HG02588 (cell line): ENCODE data around the gene ATP6V0A1.
"Not testable (repeated sequence)": the region's sequence is repeated elsewhere in the genome, so short reads cannot be mapped to it uniquely, and the experiment has no call there.

Experiments used
- ATAC-seq: cut with Tn5 transposase; IDR thresholded peaks from one replicate; pipeline ENCODE4 v1.9.1; 2021; ENCODE audit warnings: mild to moderate bottlenecking, moderate library complexity; ENCODE audit not compliant: unreplicated experiment

ATP6V0A1 gene

DNA sequence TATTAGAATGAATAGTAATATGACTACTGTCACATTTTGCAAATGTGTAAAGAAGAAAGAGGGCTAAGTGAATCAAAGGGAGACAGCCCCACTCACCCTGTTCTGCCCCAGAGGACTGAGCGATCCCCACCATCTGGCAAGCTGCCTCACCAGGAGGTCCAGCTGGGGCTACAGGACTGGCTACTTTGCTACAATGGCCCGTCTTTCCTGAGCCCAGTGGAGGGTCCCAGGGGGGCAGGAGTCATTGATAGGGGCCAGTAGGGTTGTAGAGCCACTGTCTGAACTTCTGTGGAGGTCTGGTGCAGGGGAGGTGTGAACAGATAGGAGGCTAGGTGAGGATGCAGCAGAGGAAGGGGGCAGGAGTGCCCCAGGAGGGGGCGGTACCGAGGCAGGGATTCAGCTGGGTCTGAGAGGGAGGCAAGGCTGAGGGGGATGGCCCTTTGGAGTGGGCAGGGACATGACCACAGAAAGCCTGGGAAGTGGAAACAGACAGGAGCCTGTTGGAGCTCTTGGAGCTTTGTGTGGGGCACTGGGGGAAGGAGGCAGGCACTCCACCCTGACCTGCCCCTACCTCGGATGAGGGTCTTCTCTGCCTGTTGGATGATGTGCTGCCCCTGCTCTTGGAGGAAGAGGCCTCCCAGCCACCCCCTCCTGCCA lies 97.4 kb downstream of the ATP6V0A1 start:
- ATAC-seq, result not testable (repeated sequence)

DNA sequence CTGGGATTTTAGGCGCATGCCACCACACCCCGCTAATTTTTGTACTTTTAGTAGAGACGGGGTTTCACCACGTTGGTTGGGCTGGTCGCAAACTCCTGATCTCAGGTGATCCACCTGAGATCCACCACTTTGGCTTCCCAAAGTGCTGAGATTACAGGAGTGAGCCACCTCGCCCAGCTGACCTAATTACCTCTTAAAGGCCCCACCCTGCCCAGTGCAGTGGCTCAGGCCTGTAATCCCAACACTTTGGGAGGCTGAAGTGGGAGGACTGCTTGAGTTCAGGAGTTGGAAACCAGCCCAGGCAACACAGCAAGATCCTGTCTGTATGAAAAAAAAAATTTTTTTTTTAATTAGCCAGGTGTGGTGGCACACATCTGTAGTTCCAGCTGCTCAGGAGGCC lies 100.4 kb downstream of the ATP6V0A1 start:
- no peak for ATAC-seq

DNA sequence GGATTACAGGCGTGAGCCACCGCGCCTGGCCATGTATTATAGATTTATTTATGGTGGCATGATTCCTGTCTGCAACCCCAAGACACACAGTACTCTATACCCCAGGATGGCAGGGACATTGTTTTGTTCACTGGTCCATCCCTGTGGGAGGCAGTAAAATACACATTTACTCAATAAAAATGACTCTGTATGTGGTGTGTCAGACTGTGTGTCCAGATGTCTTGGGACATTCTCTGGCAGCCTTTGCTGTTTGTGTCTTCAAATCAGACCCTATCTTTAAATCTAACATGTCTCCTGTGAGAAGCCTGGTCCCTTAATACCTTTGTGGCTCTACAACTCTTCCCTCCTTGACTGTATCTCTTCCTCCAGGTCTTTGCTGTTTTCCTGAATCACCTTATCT lies 101.6 kb downstream of the ATP6V0A1 start:
- no peak for ATAC-seq

DNA sequence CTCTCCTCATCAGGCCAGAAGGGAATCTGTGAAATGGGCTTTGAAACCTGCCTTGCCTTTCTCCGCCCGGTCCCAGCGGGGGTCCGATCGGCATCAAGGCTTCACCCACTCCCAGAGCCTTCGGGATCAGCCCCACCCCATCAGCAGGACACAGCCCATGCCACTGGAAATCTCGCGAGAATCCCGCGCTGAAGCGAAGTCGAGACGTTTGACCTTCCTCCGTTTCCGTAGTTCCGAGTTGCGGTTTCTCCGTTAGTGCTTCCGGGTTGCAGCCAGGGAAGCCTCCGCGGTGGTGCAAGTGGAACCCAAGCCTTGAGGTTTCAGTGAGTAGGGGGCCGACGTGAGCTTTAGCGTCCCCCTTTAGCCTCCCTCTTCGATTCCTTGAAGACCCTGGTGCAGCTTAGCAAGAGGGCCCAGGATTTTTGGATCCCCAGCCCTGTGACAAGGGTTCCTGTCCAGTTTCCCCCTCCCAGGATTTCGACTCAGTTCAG lies 103.3 kb downstream of the ATP6V0A1 start, which contains the start of gene COASY:
Gene COASY (plus strand): TSS at position 252 of the 491 bp plus-strand sequence. CDS start 475 bp downstream, outside the sequence.
- peak; percentile 52 for ATAC-seq

DNA sequence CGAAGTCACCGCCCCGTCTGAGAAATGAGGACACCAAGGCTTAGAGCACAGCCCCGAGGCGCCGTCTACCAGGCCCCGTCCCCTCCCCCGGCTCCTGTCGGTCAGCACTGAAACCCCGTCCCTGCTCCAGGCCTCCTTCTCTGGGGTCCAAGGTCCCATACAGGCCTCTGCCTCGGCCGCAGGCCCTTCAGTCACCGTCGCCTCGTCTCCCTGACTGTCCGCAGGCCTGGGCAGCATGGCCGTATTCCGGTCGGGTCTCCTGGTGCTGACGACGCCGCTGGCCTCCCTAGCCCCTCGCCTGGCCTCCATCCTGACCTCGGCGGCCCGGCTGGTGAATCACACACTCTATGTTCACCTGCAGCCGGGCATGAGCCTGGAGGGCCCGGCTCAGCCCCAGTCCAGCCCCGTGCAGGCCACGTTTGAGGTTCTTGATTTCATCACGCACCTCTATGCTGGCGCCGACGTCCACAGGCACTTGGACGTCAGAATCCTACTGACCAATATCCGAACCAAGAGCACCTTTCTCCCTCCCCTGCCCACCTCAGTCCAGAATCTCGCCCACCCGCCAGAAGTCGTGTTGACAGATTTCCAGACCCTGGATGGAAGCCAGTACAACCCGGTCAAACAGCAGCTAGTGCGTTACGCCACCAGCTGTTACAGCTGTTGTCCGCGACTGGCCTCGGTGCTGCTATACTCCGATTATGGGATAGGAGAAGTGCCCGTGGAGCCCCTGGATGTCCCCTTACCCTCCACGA lies 103.9 kb downstream of the ATP6V0A1 start:
- ATAC-seq, result no peak

DNA sequence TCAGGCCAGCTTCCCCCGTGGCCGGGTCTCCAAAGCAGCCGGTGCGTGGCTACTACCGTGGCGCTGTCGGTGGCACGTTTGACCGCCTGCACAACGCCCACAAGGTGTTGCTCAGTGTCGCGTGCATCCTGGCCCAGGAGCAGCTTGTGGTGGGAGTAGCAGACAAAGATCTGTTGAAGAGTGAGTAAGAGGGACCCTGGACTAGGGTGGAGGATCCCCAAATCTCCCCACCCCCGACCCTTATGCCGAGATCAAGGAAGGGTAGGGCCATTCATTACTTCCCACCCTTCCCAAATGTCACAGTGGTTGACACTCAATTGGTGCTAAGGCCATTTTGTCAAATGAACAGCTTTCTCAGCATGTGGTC lies 104.4 kb downstream of the ATP6V0A1 start:
- no peak for ATAC-seq

DNA sequence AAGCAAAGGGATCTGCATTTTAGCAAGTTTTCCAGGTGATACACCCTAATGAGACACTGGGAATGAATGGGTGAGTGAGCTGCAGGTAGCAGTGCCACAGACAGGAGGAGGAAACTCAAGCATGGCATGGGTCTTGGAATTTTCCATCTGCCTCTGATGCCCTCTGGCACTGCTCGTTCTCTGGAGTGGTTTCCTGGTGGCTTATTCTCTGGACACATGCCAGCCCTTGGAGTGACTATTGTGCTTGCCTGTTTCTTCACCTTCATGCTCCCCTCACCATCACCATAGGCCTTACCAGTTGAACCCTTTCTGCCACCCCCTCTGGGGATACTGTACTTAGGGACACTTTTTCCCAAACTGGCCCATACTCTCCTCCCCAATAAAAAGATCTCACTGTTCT lies 104.9 kb downstream of the ATP6V0A1 start:
- ATAC-seq, result no peak

DNA sequence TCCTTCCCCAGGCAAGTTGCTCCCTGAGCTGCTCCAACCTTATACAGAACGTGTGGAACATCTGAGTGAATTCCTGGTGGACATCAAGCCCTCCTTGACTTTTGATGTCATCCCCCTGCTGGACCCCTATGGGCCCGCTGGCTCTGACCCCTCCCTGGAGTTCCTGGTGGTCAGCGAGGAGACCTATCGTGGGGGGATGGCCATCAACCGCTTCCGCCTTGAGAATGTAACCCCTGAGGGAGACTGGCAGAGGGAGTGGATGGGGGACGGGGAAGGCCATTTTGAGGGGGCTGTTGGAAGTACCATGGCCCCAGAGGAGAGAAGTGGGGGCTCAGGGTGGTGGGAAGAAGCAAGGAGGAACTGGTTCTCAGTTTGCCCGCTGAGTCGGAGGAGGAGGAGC lies 105.3 kb downstream of the ATP6V0A1 start:
- ATAC-seq, result no peak

DNA sequence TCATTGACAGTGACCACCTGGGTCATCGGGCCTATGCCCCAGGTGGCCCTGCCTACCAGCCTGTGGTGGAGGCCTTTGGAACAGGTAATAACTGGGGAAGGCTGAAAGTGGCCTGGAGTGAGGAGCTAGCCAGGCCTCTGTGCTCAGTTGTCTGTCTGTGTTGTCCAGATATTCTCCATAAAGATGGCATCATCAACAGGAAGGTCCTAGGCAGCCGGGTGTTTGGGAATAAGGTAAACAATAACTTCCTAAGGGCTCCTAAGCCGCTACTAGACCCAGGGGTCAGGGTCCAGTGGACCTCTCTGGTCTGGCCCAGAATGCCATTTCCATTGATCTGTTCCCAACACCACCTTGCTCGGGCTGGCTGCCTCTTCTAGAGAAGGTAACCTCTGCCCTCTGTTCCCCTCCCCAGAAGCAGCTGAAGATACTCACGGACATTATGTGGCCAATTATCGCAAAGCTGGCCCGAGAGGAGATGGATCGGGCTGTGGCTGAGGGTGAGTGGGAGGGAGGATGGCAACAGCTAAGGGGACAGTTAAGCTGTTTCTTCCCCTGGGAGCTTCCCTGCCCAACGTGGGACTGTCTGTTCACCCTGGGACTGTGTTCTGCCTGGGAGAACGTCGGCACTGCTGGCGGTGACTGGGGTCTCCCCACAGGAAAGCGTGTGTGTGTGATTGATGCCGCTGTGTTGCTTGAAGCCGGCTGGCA lies 106.3 kb downstream of the ATP6V0A1 start:
- no peak for ATAC-seq

DNA sequence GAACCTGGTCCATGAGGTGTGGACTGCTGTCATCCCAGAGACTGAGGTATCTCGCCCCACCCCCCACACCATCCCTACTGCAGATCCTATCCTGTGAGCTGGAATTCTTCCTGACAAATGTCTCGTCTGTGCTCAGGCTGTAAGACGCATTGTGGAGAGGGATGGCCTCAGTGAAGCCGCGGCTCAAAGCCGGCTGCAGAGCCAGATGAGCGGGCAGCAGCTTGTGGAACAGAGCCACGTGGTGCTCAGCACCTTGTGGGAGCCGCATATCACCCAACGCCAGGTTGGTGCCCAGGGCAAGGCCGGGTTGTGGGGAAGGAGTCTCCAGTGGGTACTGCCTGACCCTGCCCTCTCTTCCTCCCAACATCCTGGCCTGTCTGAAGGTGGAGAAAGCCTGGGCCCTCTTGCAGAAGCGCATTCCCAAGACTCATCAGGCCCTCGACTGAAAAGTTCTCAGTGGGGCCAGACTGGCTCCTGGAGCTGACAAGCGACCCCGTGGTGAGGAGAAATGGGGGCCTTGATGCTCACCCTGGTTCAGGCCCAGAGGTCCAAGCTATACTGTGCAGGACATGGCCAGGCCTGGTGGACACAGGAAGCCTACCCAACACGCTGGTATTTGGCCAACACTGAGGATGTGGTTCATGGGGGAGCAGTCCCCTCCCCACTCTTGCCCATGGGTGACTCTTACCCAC lies 107.0 kb downstream of the ATP6V0A1 start:
- no peak for ATAC-seq

DNA sequence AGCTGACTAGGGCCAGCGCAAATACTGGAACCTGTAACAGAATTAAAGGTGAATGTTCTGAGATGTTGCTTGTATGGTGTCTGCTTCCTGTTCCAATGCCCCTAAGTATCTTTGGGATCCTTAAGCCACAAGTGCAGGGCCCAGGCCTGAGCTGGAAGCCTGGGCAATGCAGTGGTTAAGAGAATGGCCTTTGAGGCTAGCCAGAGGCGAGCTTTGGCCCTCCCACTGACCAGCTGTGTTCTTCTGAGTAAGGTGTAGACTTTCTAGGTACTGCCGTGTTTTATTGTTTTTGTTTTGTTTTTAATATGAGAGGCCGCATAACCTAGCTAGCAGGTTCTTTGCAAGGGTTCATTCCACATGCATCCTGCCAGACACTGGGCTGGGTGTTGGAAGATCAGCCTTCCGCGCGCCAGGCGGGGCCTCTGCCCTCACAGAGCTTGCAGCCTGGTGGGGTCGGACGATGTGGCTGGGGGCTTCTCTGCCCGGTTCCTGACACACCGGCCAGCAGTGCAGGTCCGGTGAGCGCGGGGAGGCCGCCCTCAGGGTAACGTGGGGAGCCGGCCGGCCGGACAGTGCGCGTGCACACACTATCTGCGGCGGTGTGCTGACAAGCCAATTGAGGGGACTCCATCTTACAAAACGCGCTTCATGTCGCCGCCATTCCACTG lies 107.7 kb downstream of the ATP6V0A1 start:
- no peak for ATAC-seq

DNA sequence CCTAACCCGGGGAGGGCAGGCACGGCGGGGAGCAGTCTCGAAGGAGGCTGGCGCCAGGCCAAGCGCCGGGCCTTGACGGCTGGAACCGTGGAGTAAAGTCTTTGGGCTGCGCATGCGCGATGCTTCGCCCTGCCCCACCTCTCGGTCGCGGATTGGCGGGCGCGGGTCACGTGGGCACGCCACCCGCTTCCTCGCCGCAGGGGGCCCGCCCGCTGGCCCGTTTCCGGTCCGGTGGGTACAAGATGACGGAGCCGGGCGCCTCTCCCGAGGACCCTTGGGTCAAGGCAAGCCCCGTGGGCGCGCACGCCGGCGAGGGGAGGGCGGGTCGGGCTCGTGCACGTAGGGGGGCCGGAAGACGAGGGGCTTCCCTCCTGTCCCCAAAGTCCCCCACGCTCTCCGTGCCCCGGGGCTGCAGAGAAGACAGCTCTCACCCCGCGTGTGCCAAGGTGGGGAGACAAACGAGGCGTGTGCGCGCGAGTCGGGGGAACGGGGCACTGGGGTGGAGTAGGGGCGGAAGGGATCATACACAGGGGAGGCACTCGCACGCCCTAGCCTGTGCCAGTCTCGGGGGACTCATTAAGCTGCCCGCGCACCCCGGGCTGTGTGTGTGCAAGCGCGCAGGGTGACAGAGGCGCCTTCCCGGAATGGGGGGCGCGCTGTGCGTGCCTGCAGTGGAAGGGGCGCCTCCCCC lies 108.3 kb downstream of the ATP6V0A1 start, which contains the start of gene MLX:
Gene MLX (plus strand): TSS at position 218 of the 691 bp plus-strand sequence. CDS start 25 bp downstream, at position 243.
- ATAC-seq, result peak; percentile 60

DNA sequence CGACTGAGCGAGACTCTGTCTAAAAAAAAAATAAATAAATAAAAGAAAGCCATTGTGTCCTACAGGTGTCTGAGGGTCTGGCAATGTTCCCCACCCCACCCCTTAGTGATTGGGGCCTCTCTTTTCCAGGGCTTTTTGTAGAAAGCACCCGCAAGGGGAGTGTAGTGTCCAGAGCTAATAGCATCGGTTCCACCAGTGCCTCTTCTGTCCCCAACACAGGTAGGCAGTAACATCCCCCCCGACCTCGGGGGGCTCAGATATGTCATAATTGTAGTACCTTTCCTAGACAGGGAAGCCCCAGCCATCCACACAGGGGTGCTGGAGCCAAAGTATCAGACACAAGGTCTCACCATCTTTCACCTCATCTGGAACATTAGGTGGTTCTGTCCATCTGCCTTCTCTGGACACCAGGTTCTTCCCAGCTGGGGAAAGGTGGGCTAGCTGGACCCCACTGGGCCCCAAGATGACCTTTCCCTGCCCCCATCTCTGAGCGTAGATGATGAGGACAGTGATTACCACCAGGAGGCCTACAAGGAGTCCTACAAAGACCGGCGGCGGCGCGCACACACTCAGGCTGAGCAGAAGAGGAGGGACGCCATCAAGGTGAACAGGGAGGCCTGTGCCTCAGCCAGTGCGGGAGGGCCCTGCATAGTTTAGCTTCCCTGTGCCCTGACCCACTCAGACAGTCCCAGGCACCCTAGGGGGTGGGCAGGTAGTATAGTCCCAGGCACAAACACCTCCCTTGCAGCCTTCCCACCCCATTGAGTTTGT lies 109.8 kb downstream of the ATP6V0A1 start:
- no peak for ATAC-seq

DNA sequence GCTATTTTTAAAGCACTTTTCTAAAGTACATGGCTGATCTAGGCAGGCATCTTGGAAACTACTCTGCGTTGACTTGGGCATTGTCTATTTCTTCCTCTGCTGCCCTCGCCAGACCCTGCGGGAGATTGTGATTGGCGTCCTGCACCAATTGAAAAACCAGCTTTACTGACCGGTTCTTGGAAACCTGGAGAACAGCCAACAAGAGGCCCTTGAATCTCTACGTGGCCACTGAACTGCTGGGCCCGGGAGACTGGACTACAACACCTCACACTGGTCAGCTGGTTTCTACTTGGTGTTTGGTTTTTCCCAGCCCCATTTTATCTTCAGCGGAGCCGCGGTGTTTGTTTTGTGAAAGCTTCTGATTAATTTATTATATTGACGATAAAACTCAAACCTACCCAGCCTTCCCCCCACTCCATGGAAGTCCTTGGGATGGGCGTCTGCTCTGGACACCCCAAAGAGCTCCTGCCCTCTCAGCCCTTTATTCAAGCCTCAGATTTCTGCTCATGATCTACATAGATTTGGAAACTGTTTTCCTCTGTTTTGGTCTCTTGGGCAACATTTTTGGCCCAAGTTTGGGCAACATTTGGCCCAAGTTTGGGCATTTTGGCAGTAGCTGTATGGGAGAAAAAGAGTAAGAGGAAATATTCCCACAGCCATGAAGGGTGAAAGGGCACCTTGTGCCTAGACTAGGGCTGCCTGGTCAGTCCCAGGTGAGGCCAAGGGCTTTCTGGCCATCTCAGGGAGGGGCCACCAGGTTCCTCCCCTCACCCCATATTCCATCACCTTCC lies 113.0 kb downstream of the ATP6V0A1 start:
- ATAC-seq, result no peak
